GM12873 (cell line): Measurements from ENCODE around the gene IKZF4.

ENCODE experiments used
- CTCF ChIP-seq: IDR thresholded peaks from 2 replicates; pipeline ENCODE4 v1.5.1; 2012; ENCODE audit warnings: low read depth, mild to moderate bottlenecking, moderate library complexity, low read length, control low read depth; ENCODE audit not compliant: insufficient read depth; ENCODE audit errors: missing control alignments

Gene IKZF4

GRCh38 chr12:56020423-56021184 lies at the start of gene IKZF4:
Gene IKZF4, plus strand, starts transcription at chr12:56021043. Its CDS starts 451 bp downstream, at chr12:56021494.
- no peak for TF ChIP-seq CTCF

- no peak for TF ChIP-seq CTCF
These were observed 48.8 kb upstream of the IKZF4 start for GRCh38 chr12:55972042-55972441.

- no peak for TF ChIP-seq CTCF
These were observed 48.4 kb upstream of the IKZF4 start for GRCh38 chr12:55972456-55972855.

GRCh38 chr12:55972911-55973598 lies 47.8 kb upstream of the IKZF4 start:
- no peak for TF ChIP-seq CTCF

- no peak for TF ChIP-seq CTCF
These were observed 47.1 kb upstream of the IKZF4 start, which contains the start of gene RAB5B for GRCh38 chr12:55973599-55974307. Gene RAB5B, plus strand, starts transcription at chr12:55974078. Its CDS starts 12,883 bp downstream, at chr12:55986961.

GRCh38 chr12:55974308-55974730 lies 46.5 kb upstream of the IKZF4 start:
- no peak for TF ChIP-seq CTCF

GRCh38 chr12:55978393-55978792 lies 42.5 kb upstream of the IKZF4 start:
- no peak for TF ChIP-seq CTCF
